Heart left ventricle (tissue), 16 donors: Measurements from ENCODE around the gene CAV3. TPM values are rescaled to one million over a fixed set of nuclear protein-coding genes. Genes with fewer than 3 reads are reported as not detected.

ENCODE experiments used
- ATAC-seq, 4 donors: fragments of 200-7000 bp; cut with Tn5 transposase; one replicate each; pipeline ENCODE4 v1.9.1; 2020 to 2022; ENCODE audit warnings: moderate library complexity in 4 of 4, mild to moderate bottlenecking in 3 of 4, moderate number of reproducible peaks in 1 of 4
- DNase-seq, 5 donors: peaks; one replicate each; pipeline ENCODE4 v3.0.0-alpha.2; 2020
- H3K27ac ChIP-seq, 12 donors: fragments of 200-600 bp; sonication (generic) in 4 of 12; one replicate each; pipeline versions ENCODE4 v1.5.0 to v1.8.0; 2016 to 2022; ENCODE audit warnings: mild to moderate bottlenecking in 2 of 12
- H3K27me3 ChIP-seq, 9 donors: fragments of 200-600 bp; sonication (generic) in 2 of 9; one replicate each; pipeline versions ENCODE4 v1.5.1 to v1.8.0; 2016 to 2022; ENCODE audit warnings: mild to moderate bottlenecking in 3 of 9
- H3K36me3 ChIP-seq, 9 donors: fragments of 200-600 bp; sonication (generic) in 2 of 9; one replicate each; pipeline versions ENCODE4 v1.5.0 to v1.8.0; 2018 to 2022; ENCODE audit warnings: mild to moderate bottlenecking in 2 of 9
- H3K4me1 ChIP-seq, 12 donors: fragments of 200-600 bp; sonication (generic) in 4 of 12; one replicate each; pipeline versions ENCODE4 v1.5.0 to v1.8.0; 2016 to 2022; ENCODE audit warnings: mild to moderate bottlenecking in 3 of 12
- H3K4me3 ChIP-seq, 12 donors: fragments of 200-600 bp; sonication (generic) in 4 of 12; one replicate each; pipeline versions ENCODE4 v1.5.0 to v1.8.0; 2017 to 2022; ENCODE audit warnings: mild to moderate bottlenecking in 9 of 12, moderate library complexity in 4 of 12
- H3K9me3 ChIP-seq, 12 donors: fragments of 200-600 bp; sonication (generic) in 4 of 12; one replicate each; pipeline versions ENCODE4 v1.5.0 to v1.8.0; 2016 to 2022; ENCODE audit warnings: mild to moderate bottlenecking in 1 of 12
- CTCF ChIP-seq, 12 donors: fragments of 200-600 bp; sonication (generic) in 4 of 12; IDR thresholded peaks; one replicate each; pipeline versions ENCODE4 v1.5.0 to v1.8.0; 2018 to 2022; ENCODE audit warnings: antibody characterized with exemption in 12 of 12, mild to moderate bottlenecking in 5 of 12
- POLR2A ChIP-seq, 2 donors: fragments of 450-650 bp; IDR thresholded peaks; one replicate each; pipeline ENCODE4 v1.6.1; 2017; ENCODE audit warnings: antibody characterized with exemption in 2 of 2, mild to moderate bottlenecking in 2 of 2, moderate library complexity in 2 of 2
- WGBS, 4 donors: extraction: QIAGEN DNeasy Blood & Tissue Kit in 2 of 4; methylation state at CpG; one replicate each; pipeline versions ENCODE4 v1.1.5 to v1.1.7; 2013 to 2018; 5-methylcytosine and 5-hydroxymethylcytosine counted together
- intact Hi-C, 10 donors: fragments of 100-400 bp; cut with DNase I; formaldehyde crosslinking; loops; one replicate each; pipeline versions ENCODE4 v1.11.1 to v1.14.2; 2022
- polyA plus RNA-seq, 2 donors: library from polyadenylated mRNA; stranded (reverse); fragments of 200-250 nt; gene quantifications; one replicate each; pipeline ENCODE4 v1.2.3, GENCODE V29; 2013
- total RNA-seq, 9 donors: library from RNA; depleted of rRNA in 2 of 9; stranded (reverse); fragments of >200 nt in 2 of 9; fragmentation: NEBNext Ultra II Directional in 3 of 9; extraction: Animal tissue kit (Norgen Biotek cat#: 25700) in 3 of 9; gene quantifications; one replicate each; pipeline versions ENCODE4 v1.1.0 to v1.2.4, GENCODE V29; 2016 to 2023
- donor health status: ischemic (EF 13 %, LVEDD 7.1; RV severe dilation, severe dysfunction).
- donor health status: healthy with polysubstance abuse.
- donor health status: DM: no; HTN: yes; CAD: no.
- donor health status: DM: no; HTN: no; CAD: no.
- donor health status: ischemic (EF 25% LVEDD 6.9; RV normal size, moderate dysfunction).
- donor health status: ischemic (EF 25% LVEDD 5.7; RV mildly dilated, moderate dysfunction).
- donor health status: healthy.
- donor health status: DM: yes; HTN: yes; CAD: no.
- donor health status: ischemic (EF 35%, LVEDD 5.7; RV mildly dilated, moderate dysfunction).
- donor health status: nonischemic (EF 11% LVEDD 7.7; RV severe dilation, severe dysfunction).
- donor health status: DM: yes; HTN: yes; CAD: no.
- donor health status: PGD.
- donor health status: ischemic (EF 29% LVEDD 5.4; RV normal size, mild dysfunction).
- donor health status: nonischemic (EF 23%, LVEDD 6.1; RV moderate dilation, normal function).

The CAV3 gene
- total and polyA plus RNA-seq, 11 donors = 17.4 to 37.8 (median 28.3) TPM

- no peak for ATAC-seq
- intact Hi-C loops = loop anchor here in 3 of 10 donors (10.0 kb wide), 2 partner anchors 98 to 202 kb away; partner anchors contain the start of gene RAD18 (in 1 of the 3)
- peaks cover 6 to 13% (median 10%) of the 10 kb centered on the region in 9 donors for H3K27me3 ChIP-seq
- no peak overlapping the region for H3K27ac ChIP-seq
- peaks cover 0 to 7% (median 0%) of the 10 kb centered on the region in 12 donors for H3K4me1 ChIP-seq
- no peak overlapping the region for H3K4me3 ChIP-seq
- WGBS, 4 donors = 87 to 91% (median 89%) methylated on average over 10 to 11 of the region's 11 CpGs
- no peak for DNase-seq
- TF ChIP-seq POLR2A (IDR thresholded peaks at IDR 0.05) (no peak), CTCF (IDR thresholded peaks at IDR 0.05) (no peak)
- H3K36me3 ChIP-seq = no peaks in the 10 kb centered on the region
- H3K9me3 ChIP-seq = no peaks in the 10 kb centered on the region
Observed at GRCh38 chr3:8762607-8763377, 29.2 kb downstream of the CAV3 start.

GRCh38 chr3:8764528-8764927 lies 30.9 kb downstream of the CAV3 start:
- intact Hi-C loops = loop anchor here in 3 of 10 donors (10.0 kb wide), 2 partner anchors 100 to 200 kb away; partner anchors contain the start of gene RAD18 (in 1 of the 3)
- no peaks in the 10 kb centered on the region for H3K9me3 ChIP-seq
- ATAC-seq = no peak

DNA sequence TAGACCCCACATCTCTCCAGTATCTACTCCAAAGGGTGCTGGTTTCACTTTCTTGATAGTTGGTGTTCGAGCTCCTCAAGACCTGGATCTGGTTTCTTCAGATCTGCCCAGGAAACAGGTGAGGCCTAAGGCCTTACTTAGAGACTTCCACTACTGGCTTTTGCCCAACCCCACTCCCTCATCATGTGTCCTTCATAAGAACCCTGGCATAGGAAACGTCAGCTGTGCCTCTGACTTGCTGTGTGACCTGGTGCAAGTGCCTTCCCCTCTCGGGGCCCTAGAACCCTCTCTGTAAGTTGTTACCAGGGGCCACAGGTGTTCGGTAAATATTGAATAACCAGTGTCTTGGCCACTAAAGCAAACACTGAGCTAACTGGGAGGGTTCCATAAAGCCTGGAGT lies 31.9 kb downstream of the CAV3 start:
- H3K4me3 ChIP-seq = no peak overlapping the region
- ATAC-seq = no peak
- intact Hi-C loops = loop anchor here in 6 of 10 donors (5.0 to 10.0 kb wide), 4 partner anchors 98 to 199 kb away; partner anchors contain the start of gene RAD18 (in 1 of the 6)
- no peak overlapping the region for H3K27ac ChIP-seq
- H3K27me3 ChIP-seq = peaks cover 17 to 41% (median 24%) of the 10 kb centered on the region in 9 donors
- H3K36me3 ChIP-seq = no peaks in the 10 kb centered on the region
- no peak for TF ChIP-seq POLR2A (IDR thresholded peaks at IDR 0.05)
- no peak for TF ChIP-seq CTCF (IDR thresholded peaks at IDR 0.05)
- DNase-seq = no peak
- H3K4me1 ChIP-seq = peaks cover 0 to 27% (median 9%) of the 10 kb centered on the region in 12 donors
- 59 to 74% (median 67%) methylated on average over 3 to 4 of the region's 4 CpGs for WGBS, 4 donors
- H3K9me3 ChIP-seq = no peaks in the 10 kb centered on the region

More at GRCh38 chr3:8764528-8764927, 30.9 kb downstream of the CAV3 start:
- Histone ChIP-seq H3K27me3 (peaks cover 17 to 31% (median 24%) of the 10 kb centered on the region in 9 donors), H3K4me3 (no peak overlapping the region), H3K27ac (no peak overlapping the region), H3K36me3 (no peaks in the 10 kb centered on the region), H3K4me1 (peaks cover 0 to 24% (median 9%) of the 10 kb centered on the region in 12 donors)
- WGBS, 4 donors = 85 to 91% (median 87%) methylated on average over 6 of the region's 6 CpGs
- no peak for TF ChIP-seq POLR2A (IDR thresholded peaks at IDR 0.05)
- no peak for TF ChIP-seq CTCF (IDR thresholded peaks at IDR 0.05)
- no peak for DNase-seq

GRCh38 chr3:8766148-8766547 lies 32.5 kb downstream of the CAV3 start:
- TF ChIP-seq CTCF (IDR thresholded peaks at IDR 0.05) = no peak
- no peak for TF ChIP-seq POLR2A (IDR thresholded peaks at IDR 0.05)
- Histone ChIP-seq H3K4me3 (no peak overlapping the region), H3K4me1 (peaks cover 0 to 27% (median 9%) of the 10 kb centered on the region in 12 donors), H3K27me3 (peaks cover 17 to 44% (median 24%) of the 10 kb centered on the region in 9 donors), H3K9me3 (no peaks in the 10 kb centered on the region), H3K36me3 (no peaks in the 10 kb centered on the region), H3K27ac (no peak overlapping the region)
- DNase-seq (no peak), ATAC-seq (no peak)
- intact Hi-C loops = loop anchor here in 6 of 10 donors (5.0 to 10.0 kb wide), 4 partner anchors 99 to 199 kb away; partner anchors contain the start of gene RAD18 (in 1 of the 6)
- 75 to 91% (median 90%) methylated on average over 2 of the region's 2 CpGs for WGBS, 4 donors
